T47D (cell line): ENCODE data around the gene TPO.

Source experiments
- DNase-seq, 2 experiments: peaks; one replicate each; pipeline versions ENCODE4 v3.0.0 to v3.0.0-alpha.2; 2011 to 2012; ENCODE audit warnings: low read depth in 1 of 2, low spot score in 1 of 2
- JUND ChIP-seq: IDR thresholded peaks from 2 replicates; pipeline ENCODE4 v1.6.1; 2012; ENCODE audit warnings: low read depth
- in situ Hi-C: cut with HindIII; loops from 2 replicates; pipeline ENCODE4 v1.10.0; 2016; ENCODE audit warnings: low sequenced_read_pairs, low pct_unique_long_range_greater_than_20kb

The TPO gene

GRCh38 chr2:1591461-1591770 lies 178.2 kb downstream of the TPO start:
- DNase-seq, result no peak
- TF ChIP-seq JUND, result no peak
- in situ Hi-C loops, result no loop called here
